SU-DHL-6 (cell line): ENCODE measurements around the gene NFIA.

Experiments
- H2AFZ ChIP-seq: fragments of 200-600 bp; sonication (generic); 2 replicates; pipeline ENCODE4 v1.6.1; 2014; ENCODE audit warnings: low read depth, mild to moderate bottlenecking, moderate library complexity, mixed read lengths, antibody characterized with exemption, low read length; ENCODE audit not compliant: severe bottlenecking
- H3F3A ChIP-seq: fragments of 200-600 bp; shearing (Covaris generic); 2 replicates; pipeline ENCODE4 v1.6.0; 2016; ENCODE audit warnings: antibody characterized with exemption, mild to moderate bottlenecking; ENCODE audit not compliant: insufficient read depth
- H3K27ac ChIP-seq: fragments of 200-600 bp; sonication (generic); 2 replicates; pipeline ENCODE4 v1.5.1; 2016; ENCODE audit warnings: low read depth, mild to moderate bottlenecking, low read length, moderate library complexity, mixed read lengths
- H3K27me3 ChIP-seq: fragments of 200-600 bp; sonication (generic), shearing (Covaris generic); 2 replicates; pipeline ENCODE4 v1.6.0; 2014; ENCODE audit warnings: mild to moderate bottlenecking, low read length
- H3K36me3 ChIP-seq: fragments of 200-600 bp; sonication (generic); 2 replicates; pipeline ENCODE4 v1.6.1; 2014; ENCODE audit warnings: mild to moderate bottlenecking, low read length, mixed read lengths
- H3K4me2 ChIP-seq: fragments of 300-600, 200-600 bp; shearing (Covaris generic), sonication (generic); 2 replicates; pipeline ENCODE4 v1.6.0; 2014; ENCODE audit warnings: low read length, low read depth, mild to moderate bottlenecking; ENCODE audit not compliant: poor library complexity, severe bottlenecking
- H3K4me3 ChIP-seq: fragments of 200-600 bp; sonication (generic); 2 replicates; pipeline ENCODE4 v1.5.1; 2014; ENCODE audit warnings: antibody characterized with exemption, low read length, mild to moderate bottlenecking, mixed read lengths; ENCODE audit not compliant: insufficient read depth, poor library complexity, severe bottlenecking
- H3K79me2 ChIP-seq: fragments of 200-600 bp; sonication (generic); 2 replicates; pipeline ENCODE4 v1.6.1; 2014; ENCODE audit warnings: mild to moderate bottlenecking, low read length, moderate library complexity; ENCODE audit not compliant: insufficient read depth
- H3K9ac ChIP-seq: fragments of 200-600 bp; sonication (generic); 2 replicates; pipeline ENCODE4 v1.7.0; 2014; ENCODE audit warnings: mild to moderate bottlenecking, low read length
- H3K9me2 ChIP-seq: fragments of 200-600 bp; sonication (generic); replicated peaks from 2 replicates; pipeline ENCODE4 v1.6.1; 2014; ENCODE audit warnings: low read length; ENCODE audit not compliant: insufficient read depth
- H3K9me3 ChIP-seq: fragments of 200-600 bp; sonication (generic); 2 replicates; pipeline ENCODE4 v1.6.1; 2014; ENCODE audit warnings: low read length, mixed read lengths; ENCODE audit not compliant: insufficient read depth
- H4K20me1 ChIP-seq: fragments of 200-600 bp; sonication (generic); 2 replicates; pipeline ENCODE4 v1.6.1; 2014; ENCODE audit warnings: low read depth, mild to moderate bottlenecking, antibody characterized with exemption, low read length, moderate library complexity, mixed read lengths
- CTCF ChIP-seq: fragments of 200-600 bp; sonication (generic); IDR thresholded peaks from one replicate; pipeline ENCODE4 v1.5.1; 2017; ENCODE audit warnings: antibody characterized with exemption, mild to moderate bottlenecking, low read length, moderate library complexity; ENCODE audit not compliant: insufficient read depth, poor library complexity, severe bottlenecking
- EZH2phosphoT487 ChIP-seq: fragments of 200-600 bp; sonication (generic), shearing (Covaris generic); conservative IDR thresholded peaks from 2 replicates; pipeline ENCODE4 v1.6.1; 2018; ENCODE audit warnings: mild to moderate bottlenecking, antibody characterized with exemption, low read length, moderate library complexity, mixed read lengths

Gene NFIA

GRCh38 chr1:61064673-61065072 is 17.7 kb upstream of the NFIA start:
- no peak overlapping the region for H3K4me2 ChIP-seq
- H3K9me2 ChIP-seq, result no peaks in the 10 kb centered on the region
- H3K9me3 ChIP-seq, result no peaks in the 10 kb centered on the region
- no peaks in the 10 kb centered on the region for H3F3A ChIP-seq
- H3K4me3 ChIP-seq, result no peak overlapping the region
- no peak overlapping the region for H3K27ac ChIP-seq
- H3K27me3 ChIP-seq, result no peaks in the 10 kb centered on the region
- H2AFZ ChIP-seq, result no peak overlapping the region
- H3K79me2 ChIP-seq, result no peaks in the 10 kb centered on the region
- no peaks in the 10 kb centered on the region for H4K20me1 ChIP-seq
- TF ChIP-seq CTCF (no peak), EZH2phosphoT487 (no peak)
- no peak overlapping the region for H3K9ac ChIP-seq
- no peaks in the 10 kb centered on the region for H3K36me3 ChIP-seq

GRCh38 chr1:61067446-61068019 is 14.8 kb upstream of the NFIA start:
- TF ChIP-seq EZH2phosphoT487 (no peak), CTCF (no peak)
- Histone ChIP-seq H3K9ac (no peak overlapping the region), H3K4me3 (no peak overlapping the region), H3K36me3 (no peaks in the 10 kb centered on the region), H3K27ac (no peak overlapping the region), H3K9me3 (no peaks in the 10 kb centered on the region), H3F3A (no peaks in the 10 kb centered on the region), H3K9me2 (no peaks in the 10 kb centered on the region), H3K4me2 (no peak overlapping the region), H3K27me3 (no peaks in the 10 kb centered on the region), H4K20me1 (no peaks in the 10 kb centered on the region), H3K79me2 (no peaks in the 10 kb centered on the region), H2AFZ (no peak overlapping the region)

GRCh38 chr1:61070054-61070453 is 12.3 kb upstream of the NFIA start:
- H3K27me3 ChIP-seq, result no peaks in the 10 kb centered on the region
- H3K79me2 ChIP-seq, result no peaks in the 10 kb centered on the region
- no peak overlapping the region for H2AFZ ChIP-seq
- no peaks in the 10 kb centered on the region for H3F3A ChIP-seq
- H4K20me1 ChIP-seq, result no peaks in the 10 kb centered on the region
- no peak overlapping the region for H3K4me3 ChIP-seq
- no peaks in the 10 kb centered on the region for H3K9me2 ChIP-seq
- no peaks in the 10 kb centered on the region for H3K9me3 ChIP-seq
- no peak overlapping the region for H3K27ac ChIP-seq
- H3K36me3 ChIP-seq, result no peaks in the 10 kb centered on the region
- no peak for TF ChIP-seq CTCF
- TF ChIP-seq EZH2phosphoT487, result no peak
- H3K9ac ChIP-seq, result no peak overlapping the region
- no peak overlapping the region for H3K4me2 ChIP-seq
